IPS DF 4.7 (cell line): ENCODE results near the gene KCNIP4.

Experiments used
- DNase-seq: peaks from one replicate; pipeline ENCODE4 v3.0.0-alpha.2; 2013; ENCODE audit warnings: low spot score; ENCODE audit errors: extremely low read depth

KCNIP4 gene

DNA sequence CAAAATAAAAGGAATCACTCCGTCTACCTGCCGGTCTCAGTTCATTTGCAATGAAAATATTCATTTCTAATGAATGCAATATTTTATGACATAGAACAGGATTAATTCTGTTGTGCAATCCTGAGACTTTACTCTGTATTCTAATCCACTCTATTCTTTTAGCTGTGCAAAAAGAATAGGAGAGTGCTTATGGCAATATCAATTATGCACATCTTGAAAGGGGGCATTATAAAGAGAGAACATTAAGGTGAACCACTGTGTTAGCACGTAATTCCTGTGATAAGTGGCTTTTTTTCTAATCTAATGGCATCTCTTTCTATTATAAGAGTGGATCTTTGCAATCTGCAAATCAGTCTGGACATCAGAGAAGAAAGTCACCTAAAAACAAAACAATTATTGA is 99.5 kb downstream of the KCNIP4 start:
- DNase-seq = no peak

DNA sequence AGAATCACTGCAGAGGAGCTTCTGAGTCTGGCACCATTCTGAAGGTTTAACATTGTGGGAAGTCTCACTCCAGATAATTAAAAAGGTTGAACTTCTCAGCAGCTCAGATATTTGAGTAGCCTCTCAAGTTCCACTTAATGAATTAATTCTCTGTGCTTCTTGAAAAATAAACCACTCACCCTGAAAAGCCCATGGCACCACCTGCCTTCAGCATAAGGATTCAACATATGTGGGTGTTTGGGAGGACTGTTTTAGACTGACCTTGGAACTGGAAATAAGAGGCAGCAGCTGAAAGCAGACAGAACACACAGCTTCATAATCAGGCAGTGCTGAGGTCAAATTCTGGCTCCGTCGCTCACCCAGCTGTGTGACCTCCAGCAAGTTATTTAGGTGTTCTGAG is 100.6 kb downstream of the KCNIP4 start:
- no peak for DNase-seq

- no peak for DNase-seq
These were observed 102.9 kb downstream of the KCNIP4 start for GRCh38 chr4:21845663-21846062.

DNA sequence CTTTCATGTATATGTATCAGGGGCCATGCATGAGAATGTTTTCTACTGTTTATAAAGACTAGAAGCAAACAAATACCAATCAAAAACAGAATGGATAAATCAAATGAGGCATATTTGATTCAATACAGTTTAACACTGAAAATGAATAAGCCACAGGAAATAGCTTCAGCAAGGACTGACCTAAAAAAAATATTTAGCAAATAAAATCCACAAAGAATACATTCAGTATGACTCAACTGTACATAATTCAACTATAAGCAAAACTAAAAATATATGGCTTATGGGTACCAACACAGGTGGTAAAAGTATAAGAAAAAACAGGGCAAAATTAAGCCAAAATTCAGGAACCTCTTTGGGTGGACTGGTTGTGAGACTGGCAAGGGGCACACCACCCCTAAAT is 112.9 kb downstream of the KCNIP4 start:
- no peak for DNase-seq

DNA sequence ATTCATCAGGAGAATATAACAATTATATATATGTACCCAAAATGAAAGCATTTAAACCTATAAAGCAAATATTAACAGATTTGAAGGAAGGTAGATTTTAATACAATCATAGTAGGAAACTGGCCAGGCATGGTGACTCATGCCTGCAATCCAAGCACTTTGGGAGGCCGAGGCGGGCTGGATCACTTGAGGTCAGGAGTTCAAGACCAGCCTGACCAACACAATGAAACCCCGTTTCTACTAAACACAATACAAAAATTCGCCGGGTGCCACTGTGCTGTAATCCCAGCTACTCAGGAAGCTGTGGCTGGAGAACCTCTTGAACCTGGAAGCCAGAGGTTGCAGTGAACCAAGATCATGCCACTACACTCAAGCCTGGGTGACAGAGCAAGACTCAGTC is 118.3 kb downstream of the KCNIP4 start:
- DNase-seq = no peak

- DNase-seq = no peak
These were observed 121.0 kb downstream of the KCNIP4 start for GRCh38 chr4:21827575-21827974.

GRCh38 chr4:21826071-21826470 is 122.5 kb downstream of the KCNIP4 start:
- DNase-seq = no peak

GRCh38 chr4:21819086-21819485 is 129.5 kb downstream of the KCNIP4 start:
- no peak for DNase-seq

DNA sequence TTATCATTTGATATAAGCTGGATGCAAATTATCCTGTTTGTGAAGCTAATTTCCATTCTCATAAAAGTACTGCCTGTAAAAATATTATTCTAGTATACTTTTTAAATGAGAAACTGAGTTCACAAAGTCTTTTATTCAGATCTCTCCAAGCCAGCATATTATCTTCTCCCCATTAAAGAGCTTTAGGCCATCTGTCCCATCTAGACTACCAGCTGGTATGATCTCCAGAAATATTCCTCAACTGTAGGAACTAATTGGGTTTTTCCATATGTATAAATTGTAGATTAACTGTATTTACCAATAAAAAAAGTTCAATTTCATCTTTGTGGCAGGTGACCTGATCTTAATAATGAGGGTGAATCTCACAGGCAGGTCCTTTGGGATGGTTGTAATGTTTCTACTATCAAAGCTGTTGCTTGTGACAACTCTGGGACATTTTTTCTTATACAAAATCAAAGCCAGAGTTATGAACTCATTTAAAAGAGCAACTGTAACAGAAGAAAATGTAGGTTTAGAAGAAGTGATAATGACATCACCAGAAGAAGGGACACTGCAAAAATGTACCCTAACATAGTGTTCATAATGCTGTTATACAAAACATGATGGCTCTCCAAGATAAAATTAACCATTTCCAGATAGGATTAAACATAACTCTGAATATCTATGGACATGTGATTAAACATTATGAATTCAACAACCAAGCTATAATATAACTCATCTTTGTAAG is 132.8 kb downstream of the KCNIP4 start:
- DNase-seq = no peak

DNA sequence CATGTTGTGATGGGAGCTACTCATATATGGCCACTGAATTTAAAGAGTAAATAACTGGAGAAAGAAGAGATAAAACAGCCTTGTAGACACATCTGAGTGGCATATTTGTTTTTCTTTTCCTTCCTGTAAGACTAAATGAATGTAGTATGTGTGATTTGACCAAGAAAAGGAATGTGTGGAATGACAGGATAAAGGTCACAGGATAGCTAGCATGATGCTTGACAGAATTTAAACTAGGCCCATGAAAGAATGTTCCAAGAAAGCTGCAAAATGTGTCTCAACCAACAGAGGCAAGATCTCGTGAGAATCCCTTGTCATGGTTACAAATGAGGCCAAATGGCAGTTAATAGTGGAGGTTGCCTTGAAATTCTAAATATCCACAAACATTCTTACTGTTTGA is 137.0 kb downstream of the KCNIP4 start:
- no peak for DNase-seq

DNA sequence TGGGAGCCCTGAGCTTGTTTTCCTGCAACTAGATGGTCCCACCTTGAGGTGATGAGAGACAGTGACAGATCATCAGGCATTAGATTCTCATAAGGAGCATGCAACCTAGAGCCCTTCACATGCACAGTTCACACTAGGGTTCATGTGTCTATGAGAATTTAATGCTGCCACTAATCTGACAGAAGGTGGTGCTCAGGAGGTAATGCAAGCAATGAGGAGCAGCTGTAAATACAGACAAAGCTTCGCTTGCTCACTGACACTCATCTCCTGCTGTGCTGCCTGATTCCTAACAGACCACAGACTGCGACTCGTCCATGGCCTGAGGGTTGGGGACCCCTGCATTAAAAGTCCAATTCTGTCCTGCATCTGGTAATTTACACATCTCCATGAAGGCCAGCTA is 141.6 kb downstream of the KCNIP4 start:
- no peak for DNase-seq

- DNase-seq = no peak
These were observed 146.2 kb downstream of the KCNIP4 start for GRCh38 chr4:21802406-21802805.

- DNase-seq = no peak
These were observed 146.7 kb downstream of the KCNIP4 start for GRCh38 chr4:21801661-21802385.

- DNase-seq = no peak
These were observed 153.5 kb downstream of the KCNIP4 start for GRCh38 chr4:21795091-21795490.

DNA sequence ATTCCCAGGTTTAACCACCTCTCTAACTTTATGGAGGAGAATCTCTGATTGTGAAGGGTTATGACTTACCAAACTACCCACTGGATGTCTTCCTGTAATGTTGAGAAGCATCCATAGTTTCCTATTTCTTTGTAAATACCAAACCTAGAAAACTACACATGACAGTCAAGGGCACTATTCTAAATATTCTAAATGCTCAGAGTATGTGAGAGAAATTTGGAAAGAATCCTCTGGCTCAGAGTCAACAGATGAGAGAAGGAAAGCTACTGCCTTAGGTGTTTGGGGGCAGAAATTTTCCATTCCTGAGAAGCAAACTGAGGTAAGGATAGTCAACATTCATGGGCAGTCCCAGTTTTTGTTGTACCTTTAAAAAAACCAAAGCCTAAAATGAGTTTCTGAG is 155.8 kb downstream of the KCNIP4 start:
- no peak for DNase-seq

DNA sequence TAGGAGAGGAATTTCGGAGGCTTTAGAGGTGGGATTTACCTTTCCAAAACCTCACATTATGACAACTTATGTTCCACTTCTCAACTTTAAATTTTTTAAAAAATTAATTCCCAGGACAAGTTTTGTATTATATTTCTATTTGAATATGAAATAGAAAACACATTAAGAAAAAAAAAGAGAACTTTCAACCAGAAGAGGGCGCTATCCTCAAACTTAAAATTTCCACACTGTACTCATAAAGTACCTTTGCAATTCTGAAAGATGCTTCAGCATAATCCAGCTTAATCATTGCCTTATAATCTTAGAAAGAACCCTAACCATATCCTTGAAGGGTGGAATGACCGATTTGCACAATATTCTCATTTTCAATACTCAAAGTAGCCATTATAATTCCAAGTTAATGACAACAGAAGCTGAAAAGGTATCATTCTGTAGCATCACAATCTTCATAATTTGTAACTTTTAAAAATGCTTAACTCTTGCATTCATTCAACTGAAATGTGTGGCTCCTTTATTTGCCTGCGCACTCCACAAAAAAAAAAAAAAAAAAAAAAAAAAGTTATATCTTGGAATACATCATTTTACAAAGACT is 158.0 kb downstream of the KCNIP4 start:
- no peak for DNase-seq

DNA sequence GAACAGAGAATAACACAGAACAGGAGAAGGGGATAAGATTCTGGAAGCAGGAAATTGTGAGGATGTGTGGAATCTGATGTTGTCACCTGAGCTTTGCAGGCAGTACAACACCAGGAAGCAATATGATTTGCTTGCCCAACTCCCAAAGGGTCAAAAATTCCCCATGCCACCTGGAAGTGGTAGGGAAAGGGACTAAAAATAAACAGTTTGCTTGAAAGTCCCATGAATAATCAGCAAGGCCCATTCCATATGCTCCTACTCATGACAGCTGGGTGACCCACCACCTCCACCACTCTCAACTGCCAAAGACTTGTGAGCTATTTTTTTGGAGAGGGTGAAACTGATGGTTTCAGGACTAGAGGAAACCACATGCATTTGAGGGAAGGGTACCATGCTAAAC is 168.4 kb downstream of the KCNIP4 start:
- DNase-seq = no peak

GRCh38 chr4:21778702-21779101 is 169.9 kb downstream of the KCNIP4 start:
- DNase-seq = no peak

DNA sequence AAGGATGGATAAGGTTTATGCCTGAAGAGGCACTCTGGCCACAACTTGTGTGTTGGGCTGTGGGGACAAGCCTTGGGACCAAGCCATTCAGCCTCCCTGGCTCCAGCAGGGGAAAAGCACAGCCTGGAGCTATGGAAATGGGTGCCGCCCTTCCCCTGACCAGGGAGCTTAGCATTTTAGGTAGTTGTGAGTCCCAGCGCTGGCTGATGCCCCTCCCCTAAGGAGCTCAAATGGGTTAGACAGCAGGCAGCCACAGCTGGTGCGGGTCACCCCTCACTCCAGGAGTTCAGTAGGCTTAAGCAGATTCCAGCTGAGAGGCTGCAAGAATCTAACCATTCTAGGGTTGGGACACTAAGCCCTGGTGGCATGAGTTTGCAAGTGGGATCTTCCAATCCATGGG is 172.9 kb downstream of the KCNIP4 start:
- no peak for DNase-seq

DNA sequence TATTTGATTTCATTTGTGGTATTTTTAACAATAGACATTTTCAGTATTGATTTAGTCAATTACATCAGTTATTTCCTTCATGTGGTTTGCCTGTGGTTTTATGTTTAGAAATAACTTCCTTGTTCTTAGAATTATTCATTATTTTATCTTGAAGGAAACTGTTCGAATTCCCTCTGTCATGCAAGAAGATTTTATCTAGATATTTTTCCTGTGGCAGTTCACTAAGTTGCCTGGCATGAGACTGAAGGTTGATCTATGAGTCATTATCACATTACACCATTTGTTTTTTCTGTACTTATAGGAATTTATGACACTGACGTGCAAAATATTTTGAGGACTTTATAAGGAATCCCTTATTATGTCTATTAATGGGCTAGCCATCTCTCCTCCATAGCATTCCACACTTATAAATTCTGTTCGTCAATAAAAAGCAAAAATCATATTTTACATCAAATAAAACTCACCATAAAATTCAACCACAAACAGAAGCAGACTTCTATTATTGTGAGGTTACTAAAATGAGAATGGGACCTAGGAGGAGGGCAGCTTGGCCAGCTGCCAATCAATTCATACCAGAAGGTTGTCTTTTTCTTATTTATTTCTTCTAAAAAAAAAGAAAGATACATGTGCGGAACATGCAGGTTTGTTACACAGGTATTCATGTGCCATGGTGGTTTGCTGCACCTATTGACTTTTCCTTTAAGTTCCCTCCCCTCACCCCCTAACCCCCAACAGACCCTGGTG is 179.0 kb downstream of the KCNIP4 start:
- no peak for DNase-seq

DNA sequence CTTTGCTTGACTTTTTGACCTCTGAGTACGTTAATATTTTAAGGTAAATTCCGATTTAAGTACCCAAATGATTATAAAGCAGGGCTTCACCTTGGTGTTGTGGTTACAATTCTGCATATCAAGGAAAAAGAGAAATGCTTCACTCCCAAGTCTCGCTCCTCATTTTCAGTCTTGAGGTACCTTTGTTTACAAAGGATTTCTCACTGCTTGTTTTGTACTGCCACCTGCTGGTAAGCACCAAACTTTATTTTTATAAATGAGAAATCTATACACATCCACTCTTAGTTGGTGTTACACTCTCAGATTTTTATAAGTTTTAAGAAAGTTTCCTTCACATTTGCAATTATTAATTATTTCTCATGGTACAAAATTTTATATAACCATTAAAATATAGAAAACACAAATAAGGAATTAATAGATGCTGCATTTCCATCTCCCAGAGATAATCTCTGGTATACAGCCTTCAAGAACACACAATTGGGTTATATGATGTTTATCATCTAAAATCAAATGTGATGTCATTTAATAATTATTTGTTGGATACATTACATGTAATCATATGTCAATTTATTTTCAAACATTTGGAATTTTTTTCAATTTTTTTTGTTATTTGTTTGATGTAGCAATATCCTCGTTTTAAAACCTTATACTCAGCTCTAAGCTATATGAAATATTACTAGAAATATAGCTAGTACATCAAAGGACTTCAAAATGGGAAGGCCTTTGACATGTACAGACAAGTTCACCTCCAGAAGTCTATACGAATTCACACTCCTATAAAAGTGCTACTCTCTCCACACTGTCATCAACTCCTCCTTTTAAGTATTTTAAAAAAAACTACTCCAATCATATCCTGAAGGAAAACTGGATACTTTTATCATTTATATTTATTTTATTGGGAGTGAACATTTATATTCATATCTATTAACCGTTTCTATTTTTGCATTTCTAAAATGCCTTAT is 179.9 kb downstream of the KCNIP4 start:
- DNase-seq = no peak
